HG03460 (cell line): Measurements from ENCODE around the gene STK32B.
"Not testable (repeated sequence)": the region's sequence is repeated elsewhere in the genome, so short reads cannot be mapped to it uniquely, and the experiment has no call there.

Source experiments
- ATAC-seq: cut with Tn5 transposase; IDR thresholded peaks from one replicate; pipeline ENCODE4 v1.9.1; 2021; ENCODE audit not compliant: unreplicated experiment

Gene STK32B

GRCh38 chr4:5424211-5424610, 372.9 kb downstream of the STK32B start:
- ATAC-seq: no peak

- no peak for ATAC-seq
Observed at GRCh38 chr4:5424901-5425300, 373.6 kb downstream of the STK32B start.

- ATAC-seq: no peak
Observed at GRCh38 chr4:5429747-5430146, 378.5 kb downstream of the STK32B start.

GRCh38 chr4:5433196-5433595, 381.9 kb downstream of the STK32B start:
- no peak for ATAC-seq

- no peak for ATAC-seq
Observed at GRCh38 chr4:5435201-5435600, 383.9 kb downstream of the STK32B start.

- ATAC-seq: no peak
Observed at GRCh38 chr4:5435823-5436222, 384.5 kb downstream of the STK32B start.

GRCh38 chr4:5443976-5444802, 392.9 kb downstream of the STK32B start:
- ATAC-seq: not testable (repeated sequence)

- ATAC-seq: no peak
Observed at GRCh38 chr4:5444918-5445517, 393.7 kb downstream of the STK32B start.

GRCh38 chr4:5446595-5447226, 395.4 kb downstream of the STK32B start:
- ATAC-seq: no peak

GRCh38 chr4:5447755-5448154, 396.5 kb downstream of the STK32B start:
- ATAC-seq: no peak

- no peak for ATAC-seq
Observed at GRCh38 chr4:5448221-5448620, 396.9 kb downstream of the STK32B start.

- no peak for ATAC-seq
Observed at GRCh38 chr4:5451243-5451642, 400.0 kb downstream of the STK32B start.

- ATAC-seq: no peak
Observed at GRCh38 chr4:5452156-5452555, 400.9 kb downstream of the STK32B start.

GRCh38 chr4:5455003-5455585, 403.8 kb downstream of the STK32B start:
- no peak for ATAC-seq

GRCh38 chr4:5456296-5456845, 405.1 kb downstream of the STK32B start:
- ATAC-seq: no peak

GRCh38 chr4:5458676-5459075, 407.4 kb downstream of the STK32B start:
- no peak for ATAC-seq

- ATAC-seq: no peak
Observed at GRCh38 chr4:5459236-5459635, 408.0 kb downstream of the STK32B start.

- no peak for ATAC-seq
Observed at GRCh38 chr4:5460106-5460801, 409.0 kb downstream of the STK32B start.

GRCh38 chr4:5461477-5461876, 410.2 kb downstream of the STK32B start:
- no peak for ATAC-seq

GRCh38 chr4:5462254-5462835, 411.1 kb downstream of the STK32B start:
- ATAC-seq: no peak
